Right lobe of liver (tissue), 6 donors: ENCODE data around the gene NT5DC1. TPM values are rescaled to one million over a fixed set of nuclear protein-coding genes. Genes with fewer than 3 reads are reported as not detected.

Source experiments
- ATAC-seq, 4 donors: fragments of 200-7000 bp; cut with Tn5 transposase; one replicate each; pipeline ENCODE4 v1.9.1; 2020; ENCODE audit warnings: mild to moderate bottlenecking in 4 of 4, moderate library complexity in 4 of 4
- DNase-seq, 3 donors: peaks; one replicate each; pipeline ENCODE4 v3.0.0-alpha.2; 2020
- H3K27ac ChIP-seq, 3 donors: fragments of 200-600 bp; one replicate each; pipeline ENCODE4 v1.8.0; 2022
- H3K27me3 ChIP-seq, 2 donors: fragments of 200-600 bp; one replicate each; pipeline ENCODE4 v1.8.0; 2022
- H3K36me3 ChIP-seq, 4 donors: fragments of 200-600 bp; sonication (generic) in 1 of 4; one replicate each; pipeline versions ENCODE4 v1.5.1 to v1.8.0; 2017 to 2022; ENCODE audit warnings: control low read depth in 1 of 4
- H3K4me1 ChIP-seq, 4 donors: fragments of 200-600 bp; sonication (generic) in 1 of 4; one replicate each; pipeline versions ENCODE4 v1.5.1 to v1.8.0; 2017 to 2022; ENCODE audit warnings: control low read depth in 1 of 4
- H3K4me3 ChIP-seq, 3 donors: fragments of 200-600 bp; one replicate each; pipeline ENCODE4 v1.8.0; 2022
- H3K9me3 ChIP-seq, 4 donors: fragments of 200-600 bp; sonication (generic) in 1 of 4; one replicate each; pipeline versions ENCODE4 v1.5.1 to v1.8.0; 2017 to 2022; ENCODE audit warnings: control low read depth in 1 of 4
- POLR2A ChIP-seq: fragments of 450-650 bp; IDR thresholded peaks from one replicate; pipeline ENCODE4 v1.6.1; 2017; ENCODE audit warnings: antibody characterized with exemption, mild to moderate bottlenecking
- WGBS: methylation state at CpG from one replicate; pipeline ENCODE4 v1.1.6; 2018; ENCODE audit warnings: low coverage, low lambda C conversion rate; ENCODE audit not compliant: insufficient coverage; ENCODE audit errors: missing lambda C conversion rate; 5-methylcytosine and 5-hydroxymethylcytosine counted together
- intact Hi-C, 2 donors: fragments of 100-400 bp; cut with DNase I; formaldehyde crosslinking; loops; one replicate each; pipeline versions ENCODE4 v1.11.2 to v1.14.1; 2022
- total RNA-seq, 6 experiments: library from RNA; depleted of rRNA in 2 of 6; stranded (reverse); fragments of >200 nt in 2 of 6; fragmentation: NEBNext Ultra II Directional in 3 of 6; extraction: Animal tissue kit (Norgen Biotek cat#: 25700) in 3 of 6; gene quantifications; one replicate each; pipeline versions ENCODE4 v1.1.0 to v1.2.4, GENCODE V29; 2016 to 2023
- TF ChIP-seq, protein P1 (sequence below), 4 donors: fragments of 200-600 bp in 3 of 4; fragments of 450-650 bp in 1 of 4; IDR thresholded peaks; one replicate each; pipeline versions ENCODE4 v1.5.1 to v1.8.0; 2016 to 2022; ENCODE audit warnings: antibody characterized with exemption in 4 of 4, mild to moderate bottlenecking in 2 of 4
- donor health status: DM: no; HTN: yes; CAD: no.
- donor health status: DM: no; HTN: no; CAD: no.
- donor health status: DM: no; HTN: no; CAD: no.
- donor health status: DM: no; HTN: yes; CAD: no.
- donor health status: DM: no; HTN: yes; CAD: no.

NT5DC1 gene
- total RNA-seq, 6 experiments from 2014 or later = 8.5 to 49.1 (median 34.8) TPM

- ATAC-seq = no peak
- WGBS = 90% methylated on average over 2 of the region's 2 CpGs
- H3K27me3 ChIP-seq = no peaks in the 10 kb centered on the region
- no peaks in the 10 kb centered on the region for H3K36me3 ChIP-seq
- H3K9me3 ChIP-seq = no peaks in the 10 kb centered on the region
- intact Hi-C loops = no loop called here
- TF ChIP-seq, protein P1, sequence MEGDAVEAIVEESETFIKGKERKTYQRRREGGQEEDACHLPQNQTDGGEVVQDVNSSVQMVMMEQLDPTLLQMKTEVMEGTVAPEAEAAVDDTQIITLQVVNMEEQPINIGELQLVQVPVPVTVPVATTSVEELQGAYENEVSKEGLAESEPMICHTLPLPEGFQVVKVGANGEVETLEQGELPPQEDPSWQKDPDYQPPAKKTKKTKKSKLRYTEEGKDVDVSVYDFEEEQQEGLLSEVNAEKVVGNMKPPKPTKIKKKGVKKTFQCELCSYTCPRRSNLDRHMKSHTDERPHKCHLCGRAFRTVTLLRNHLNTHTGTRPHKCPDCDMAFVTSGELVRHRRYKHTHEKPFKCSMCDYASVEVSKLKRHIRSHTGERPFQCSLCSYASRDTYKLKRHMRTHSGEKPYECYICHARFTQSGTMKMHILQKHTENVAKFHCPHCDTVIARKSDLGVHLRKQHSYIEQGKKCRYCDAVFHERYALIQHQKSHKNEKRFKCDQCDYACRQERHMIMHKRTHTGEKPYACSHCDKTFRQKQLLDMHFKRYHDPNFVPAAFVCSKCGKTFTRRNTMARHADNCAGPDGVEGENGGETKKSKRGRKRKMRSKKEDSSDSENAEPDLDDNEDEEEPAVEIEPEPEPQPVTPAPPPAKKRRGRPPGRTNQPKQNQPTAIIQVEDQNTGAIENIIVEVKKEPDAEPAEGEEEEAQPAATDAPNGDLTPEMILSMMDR (IDR thresholded peaks at IDR 0.05) = no peak
- no peak for TF ChIP-seq POLR2A
- no peak overlapping the region for H3K27ac ChIP-seq
- no peaks in the 10 kb centered on the region for H3K4me1 ChIP-seq
- H3K4me3 ChIP-seq = no peak overlapping the region
- DNase-seq = no peak
Observed at GRCh38 chr6:116289876-116290275, 189.2 kb downstream of the NT5DC1 start.

DNA sequence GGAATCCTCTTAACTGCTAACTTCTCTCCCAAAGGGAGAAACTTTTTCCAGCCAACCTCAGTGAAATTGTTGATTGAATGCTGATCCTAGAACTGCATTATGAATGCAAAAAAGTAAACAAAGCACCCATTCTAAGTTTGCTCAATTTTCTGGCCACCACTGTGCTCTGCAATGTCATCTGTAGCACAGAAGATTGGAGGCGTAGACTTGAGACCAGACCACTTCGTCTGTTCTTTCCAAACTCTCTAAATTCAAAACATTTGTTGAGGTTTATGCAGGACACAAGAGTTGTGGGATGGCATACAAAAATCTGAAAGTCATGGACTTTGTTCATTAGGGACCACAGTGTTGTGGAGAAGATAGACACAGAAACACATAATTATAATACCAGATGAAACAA, 190.1 kb downstream of the NT5DC1 start:
- ATAC-seq (no peak), DNase-seq (no peak)
- TF ChIP-seq, protein P1 (IDR thresholded peaks at IDR 0.05) = no peak
- TF ChIP-seq POLR2A = no peak
- no peak overlapping the region for H3K27ac ChIP-seq
- H3K9me3 ChIP-seq = no peaks in the 10 kb centered on the region
- H3K4me3 ChIP-seq = no peak overlapping the region
- H3K27me3 ChIP-seq = no peaks in the 10 kb centered on the region
- intact Hi-C loops = no loop called here
- H3K36me3 ChIP-seq = no peaks in the 10 kb centered on the region
- 77% methylated on average over 2 of the region's 2 CpGs for WGBS
- no peaks in the 10 kb centered on the region for H3K4me1 ChIP-seq

DNA sequence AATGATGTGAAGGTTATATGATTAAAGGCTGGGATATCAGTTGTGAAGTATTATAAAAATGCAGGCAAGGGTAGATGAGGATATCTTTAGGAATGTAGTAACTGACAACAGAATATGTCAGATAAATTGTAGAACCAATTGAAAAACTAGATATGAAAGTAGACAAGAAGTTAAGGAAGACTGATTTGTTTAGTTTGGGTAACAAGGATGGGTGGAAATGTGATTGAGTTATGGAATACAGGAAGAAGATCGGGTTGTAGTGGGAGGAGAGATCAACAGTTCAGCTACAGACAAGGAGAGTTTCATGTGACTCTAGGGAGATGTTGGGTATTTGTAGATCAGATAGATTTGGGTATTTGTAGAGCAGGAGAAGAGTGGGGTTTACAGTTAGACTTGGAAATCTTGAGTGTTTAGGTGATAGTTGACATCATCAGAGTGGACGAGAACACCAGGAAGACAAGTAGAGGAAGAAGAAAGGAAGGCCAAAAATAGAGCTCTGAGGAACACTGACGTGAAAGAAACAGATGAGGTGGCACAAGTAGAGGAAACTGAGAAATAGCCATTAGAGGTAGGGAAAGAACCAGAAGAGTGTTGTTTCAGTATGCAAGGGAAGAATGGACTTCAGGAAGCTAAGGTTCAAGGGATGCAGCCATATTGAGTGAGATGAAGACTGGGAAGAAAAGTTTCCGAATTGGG, 191.2 kb downstream of the NT5DC1 start:
- Histone ChIP-seq H3K4me3 (no peak overlapping the region), H3K4me1 (no peaks in the 10 kb centered on the region), H3K27me3 (no peaks in the 10 kb centered on the region), H3K9me3 (no peaks in the 10 kb centered on the region), H3K27ac (no peak overlapping the region), H3K36me3 (no peaks in the 10 kb centered on the region)
- DNase-seq = no peak
- WGBS = 82% methylated on average over 3 of the region's 4 CpGs
- intact Hi-C loops = no loop called here
- ATAC-seq = no peak
- TF ChIP-seq, protein P1 (IDR thresholded peaks at IDR 0.05) = no peak
- no peak for TF ChIP-seq POLR2A

DNA sequence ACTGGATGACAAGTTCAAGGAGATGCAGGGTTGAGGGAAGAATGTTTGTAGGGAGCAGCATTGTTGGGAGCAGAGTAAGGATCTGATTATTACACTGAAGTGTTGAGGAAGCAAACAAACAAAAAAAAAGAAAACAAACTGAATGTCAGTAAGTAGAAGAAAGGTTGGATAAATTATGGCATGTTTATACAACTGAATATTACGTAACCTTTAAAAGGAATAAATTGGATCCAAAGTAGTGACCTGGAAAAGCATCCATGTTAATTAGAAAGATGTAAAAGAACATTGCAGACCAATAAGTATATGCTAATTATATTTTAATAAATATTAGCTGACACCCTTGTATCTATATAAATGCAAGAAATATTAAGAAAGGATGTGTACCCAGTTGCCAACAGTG, 191.9 kb downstream of the NT5DC1 start:
- intact Hi-C loops = no loop called here
- TF ChIP-seq, protein P1 (IDR thresholded peaks at IDR 0.05) = no peak
- TF ChIP-seq POLR2A = no peak
- WGBS = 67% methylated on average over 1 of the region's 1 CpG
- DNase-seq = no peak
- no peak for ATAC-seq
- Histone ChIP-seq H3K27me3 (no peaks in the 10 kb centered on the region), H3K27ac (no peak overlapping the region), H3K4me3 (no peak overlapping the region), H3K9me3 (no peaks in the 10 kb centered on the region), H3K36me3 (no peaks in the 10 kb centered on the region), H3K4me1 (no peaks in the 10 kb centered on the region)
